Muscle layer of duodenum (tissue), 2 donors: Measurements from ENCODE around the gene ADAP2.

Source experiments
- H3K27ac ChIP-seq: one replicate; pipeline ENCODE4 v1.7.0; 2013; ENCODE audit warnings: mild to moderate bottlenecking, low read length
- H3K27me3 ChIP-seq: one replicate; pipeline ENCODE4 v1.7.0; 2013; ENCODE audit warnings: low read depth, mild to moderate bottlenecking, control low read depth, low read length
- H3K36me3 ChIP-seq, 2 donors: one replicate each; pipeline ENCODE4 v1.7.0; 2013; ENCODE audit warnings: low read length in 2 of 2, control low read depth in 1 of 2, mild to moderate bottlenecking in 1 of 2; ENCODE audit not compliant: insufficient read depth in 2 of 2, control insufficient read depth in 1 of 2
- H3K4me1 ChIP-seq, 2 donors: one replicate each; pipeline ENCODE4 v1.7.0; 2013; ENCODE audit warnings: low read length in 2 of 2, mild to moderate bottlenecking in 2 of 2, control low read depth in 1 of 2, moderate library complexity in 1 of 2; ENCODE audit not compliant: insufficient read depth in 2 of 2, control insufficient read depth in 1 of 2
- H3K4me3 ChIP-seq, 2 donors: one replicate each; pipeline ENCODE4 v1.7.0; 2013; ENCODE audit warnings: low read length in 2 of 2, low read depth in 1 of 2, mild to moderate bottlenecking in 1 of 2
- H3K9me3 ChIP-seq, 2 donors: one replicate each; pipeline ENCODE4 v1.7.0; 2013; ENCODE audit warnings: low read length in 2 of 2, control low read depth in 1 of 2, mild to moderate bottlenecking in 1 of 2; ENCODE audit not compliant: control insufficient read depth in 1 of 2
- donor health status: healthy.

The ADAP2 gene

DNA sequence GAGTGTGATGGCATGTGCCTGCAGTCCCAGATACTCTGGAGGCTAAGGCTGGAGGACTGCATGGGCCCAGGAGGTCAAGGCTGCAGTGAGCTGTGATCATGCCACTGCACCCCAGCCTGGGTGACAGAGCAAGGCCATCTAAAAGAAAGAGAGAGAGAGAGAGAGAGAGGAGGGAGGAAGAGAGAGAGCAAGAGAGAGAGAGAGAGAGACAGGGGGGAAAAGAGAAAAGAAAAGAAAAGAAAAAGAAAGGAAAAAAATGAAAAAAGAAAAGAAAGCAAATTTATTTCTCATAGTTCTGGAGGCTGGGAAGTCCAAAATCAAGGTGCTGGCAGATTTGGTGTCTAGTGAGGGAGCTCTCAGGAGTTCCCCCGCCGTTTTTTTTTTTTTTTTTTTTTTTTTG, 82.4 kb downstream of the ADAP2 start:
- H3K36me3 ChIP-seq = peaks cover 10 to 19% of the 10 kb centered on the region in 2 donors
- no peaks in the 10 kb centered on the region for H3K9me3 ChIP-seq

DNA sequence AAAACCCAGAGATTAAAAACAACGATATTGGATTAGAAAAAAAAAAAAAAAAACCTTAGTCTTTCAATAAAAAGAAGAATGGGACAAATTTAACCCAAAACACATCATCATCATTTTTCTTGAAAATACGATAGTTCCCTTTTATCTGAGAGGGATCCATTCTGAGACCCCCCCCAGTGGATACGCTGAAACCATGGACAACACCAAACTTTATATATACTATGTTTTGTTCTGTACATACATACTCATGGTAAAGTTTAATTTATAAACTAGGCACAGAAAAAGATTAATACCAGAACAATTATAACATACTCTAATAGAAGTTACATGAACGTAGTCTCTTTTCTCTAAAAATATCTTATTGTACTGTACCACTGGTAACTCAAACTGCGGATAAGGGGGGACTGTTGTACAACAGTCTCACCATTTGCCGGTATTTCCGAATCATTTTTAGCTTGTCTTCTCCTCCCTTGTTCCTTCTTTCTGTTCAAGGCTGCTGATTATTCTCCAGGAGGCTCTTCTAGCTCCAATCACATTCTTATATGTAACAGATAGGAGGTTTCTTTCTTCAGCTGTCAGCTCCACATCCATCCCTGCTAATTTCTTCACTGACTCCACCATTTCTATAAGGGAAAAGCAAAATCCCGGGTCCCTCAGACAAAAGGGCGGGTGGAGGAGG, 86.1 kb downstream of the ADAP2 start:
- H3K4me3 ChIP-seq = peak overlapping the region; percentile 67 to 78
- no peaks in the 10 kb centered on the region for H3K27me3 ChIP-seq
- peaks cover 0 to 5% of the 10 kb centered on the region in 2 donors for H3K4me1 ChIP-seq
- H3K9me3 ChIP-seq = no peaks in the 10 kb centered on the region
- H3K27ac ChIP-seq = peak overlapping the region; percentile 69
- H3K36me3 ChIP-seq = peaks cover 0 to 5% of the 10 kb centered on the region in 2 donors

More for the DNA sequence above, 82.4 kb downstream of the ADAP2 start:
- H3K27me3 ChIP-seq = no peaks in the 10 kb centered on the region
- H3K4me1 ChIP-seq = peaks cover 0 to 5% of the 10 kb centered on the region in 2 donors
- H3K27ac ChIP-seq = no peak overlapping the region
- H3K4me3 ChIP-seq = no peak overlapping the region

DNA sequence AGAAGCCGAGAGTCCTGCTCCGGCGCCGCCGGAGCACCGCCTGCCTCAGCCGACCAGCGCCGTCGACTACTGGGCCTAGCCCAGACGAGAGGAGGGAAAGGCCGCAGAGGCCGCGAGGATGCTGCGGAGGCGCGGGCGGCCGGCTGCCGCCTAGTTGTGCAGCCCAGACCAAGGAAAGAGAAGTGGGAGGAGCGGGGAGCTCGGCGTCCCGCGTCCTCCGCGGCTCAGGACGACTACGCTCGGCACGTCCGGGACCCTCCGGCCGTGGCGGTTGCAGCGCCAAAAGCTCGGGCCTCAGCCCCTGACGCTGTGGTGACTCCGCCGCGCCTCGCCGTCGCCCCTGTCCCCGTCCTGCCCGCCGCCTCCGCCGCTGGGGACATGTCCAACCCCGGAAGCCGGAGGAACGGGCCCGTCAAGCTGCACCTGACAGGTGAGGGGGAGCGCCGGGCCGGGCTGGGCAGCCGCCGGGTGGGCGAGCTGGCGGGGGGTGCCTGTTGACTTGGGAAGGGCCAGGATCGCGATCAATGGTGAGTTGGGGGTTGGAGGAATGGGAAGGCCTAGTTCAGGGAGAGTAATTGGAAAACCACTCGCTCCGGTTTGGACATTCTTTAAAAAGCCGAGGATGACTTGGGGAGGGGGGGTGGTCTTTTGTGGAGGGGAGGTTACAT, 86.8 kb downstream of the ADAP2 start:
- Histone ChIP-seq H3K4me3 (peak overlapping the region; percentile 67 to 78), H3K9me3 (no peaks in the 10 kb centered on the region), H3K4me1 (peaks cover 0 to 5% of the 10 kb centered on the region in 2 donors), H3K27me3 (no peaks in the 10 kb centered on the region), H3K27ac (peak overlapping the region; percentile 69), H3K36me3 (peaks cover 0 to 4% of the 10 kb centered on the region in 2 donors)
